ENCODE data around the gene MAFB.

DNA sequence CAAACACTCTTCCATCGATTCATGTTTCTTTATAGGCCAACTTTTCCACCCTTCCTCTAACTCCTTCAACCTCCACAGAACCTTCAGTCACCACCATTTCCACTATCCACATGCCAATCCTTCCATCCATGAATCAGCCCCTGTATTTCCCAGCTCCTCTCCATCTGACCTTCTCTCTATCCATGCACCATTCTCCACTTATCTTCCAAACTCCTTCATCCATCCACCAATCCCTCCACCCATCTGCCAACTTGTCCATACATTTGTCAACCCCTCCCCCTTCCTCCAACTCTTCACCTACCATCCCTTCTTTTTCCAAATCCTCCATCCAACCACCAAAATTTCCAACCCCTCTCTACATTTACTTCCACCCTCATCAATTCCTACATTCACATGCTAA is 49.9 kb downstream of the MAFB start:
- TF ChIP-seq YY1 (tag by site-specific recombination; IDR thresholded peaks at IDR 0.05) (no peak), ZNF19 (tag by site-specific recombination; IDR thresholded peaks at IDR 0.05; ENCODE audit: low read depth) (no peak), TRIM28 (IDR thresholded peaks at IDR 0.05; ENCODE audit: borderline replicate concordance, low read length) (no peak), PATZ1 (tag by site-specific recombination; IDR thresholded peaks at IDR 0.05) (no peak), ZNF121 (tag by site-specific recombination; IDR thresholded peaks at IDR 0.05) (no peak), WT1 (tag by site-specific recombination; IDR thresholded peaks at IDR 0.05) (no peak)
- TF ChIP-seq, protein P1, sequence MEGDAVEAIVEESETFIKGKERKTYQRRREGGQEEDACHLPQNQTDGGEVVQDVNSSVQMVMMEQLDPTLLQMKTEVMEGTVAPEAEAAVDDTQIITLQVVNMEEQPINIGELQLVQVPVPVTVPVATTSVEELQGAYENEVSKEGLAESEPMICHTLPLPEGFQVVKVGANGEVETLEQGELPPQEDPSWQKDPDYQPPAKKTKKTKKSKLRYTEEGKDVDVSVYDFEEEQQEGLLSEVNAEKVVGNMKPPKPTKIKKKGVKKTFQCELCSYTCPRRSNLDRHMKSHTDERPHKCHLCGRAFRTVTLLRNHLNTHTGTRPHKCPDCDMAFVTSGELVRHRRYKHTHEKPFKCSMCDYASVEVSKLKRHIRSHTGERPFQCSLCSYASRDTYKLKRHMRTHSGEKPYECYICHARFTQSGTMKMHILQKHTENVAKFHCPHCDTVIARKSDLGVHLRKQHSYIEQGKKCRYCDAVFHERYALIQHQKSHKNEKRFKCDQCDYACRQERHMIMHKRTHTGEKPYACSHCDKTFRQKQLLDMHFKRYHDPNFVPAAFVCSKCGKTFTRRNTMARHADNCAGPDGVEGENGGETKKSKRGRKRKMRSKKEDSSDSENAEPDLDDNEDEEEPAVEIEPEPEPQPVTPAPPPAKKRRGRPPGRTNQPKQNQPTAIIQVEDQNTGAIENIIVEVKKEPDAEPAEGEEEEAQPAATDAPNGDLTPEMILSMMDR (tag by site-specific recombination; IDR thresholded peaks at IDR 0.05): no peak
- TF ChIP-seq, protein P2, sequence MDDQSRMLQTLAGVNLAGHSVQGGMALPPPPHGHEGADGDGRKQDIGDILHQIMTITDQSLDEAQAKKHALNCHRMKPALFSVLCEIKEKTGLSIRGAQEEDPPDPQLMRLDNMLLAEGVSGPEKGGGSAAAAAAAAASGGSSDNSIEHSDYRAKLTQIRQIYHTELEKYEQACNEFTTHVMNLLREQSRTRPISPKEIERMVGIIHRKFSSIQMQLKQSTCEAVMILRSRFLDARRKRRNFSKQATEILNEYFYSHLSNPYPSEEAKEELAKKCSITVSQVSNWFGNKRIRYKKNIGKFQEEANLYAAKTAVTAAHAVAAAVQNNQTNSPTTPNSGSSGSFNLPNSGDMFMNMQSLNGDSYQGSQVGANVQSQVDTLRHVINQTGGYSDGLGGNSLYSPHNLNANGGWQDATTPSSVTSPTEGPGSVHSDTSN (CRISPR knock-in tag; IDR thresholded peaks at IDR 0.05): no peak
- TF ChIP-seq, protein P3, sequence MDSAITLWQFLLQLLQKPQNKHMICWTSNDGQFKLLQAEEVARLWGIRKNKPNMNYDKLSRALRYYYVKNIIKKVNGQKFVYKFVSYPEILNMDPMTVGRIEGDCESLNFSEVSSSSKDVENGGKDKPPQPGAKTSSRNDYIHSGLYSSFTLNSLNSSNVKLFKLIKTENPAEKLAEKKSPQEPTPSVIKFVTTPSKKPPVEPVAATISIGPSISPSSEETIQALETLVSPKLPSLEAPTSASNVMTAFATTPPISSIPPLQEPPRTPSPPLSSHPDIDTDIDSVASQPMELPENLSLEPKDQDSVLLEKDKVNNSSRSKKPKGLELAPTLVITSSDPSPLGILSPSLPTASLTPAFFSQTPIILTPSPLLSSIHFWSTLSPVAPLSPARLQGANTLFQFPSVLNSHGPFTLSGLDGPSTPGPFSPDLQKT (IDR thresholded peaks at IDR 0.05; ENCODE audit: borderline replicate concordance, low read depth, low read length): no peak

All from HEK293 (cell line).